IPS DF 6.9 (cell line): ENCODE data around the gene BTG2.
A peak's percentile ranks its signal among the peaks of the same experiment; 100 is the strongest.

Experiments used
- DNase-seq: peaks from one replicate; pipeline ENCODE4 v3.0.0-alpha.2; 2013; ENCODE audit warnings: low read depth, low spot score
- H3K27ac ChIP-seq: one replicate; pipeline ENCODE4 v1.5.1; 2013; ENCODE audit warnings: low read length, control low read depth
- H3K27me3 ChIP-seq: 2 replicates; pipeline ENCODE4 v1.6.1; 2013; ENCODE audit warnings: mild to moderate bottlenecking, low read length; ENCODE audit not compliant: control insufficient read depth, insufficient read depth
- H3K36me3 ChIP-seq: 2 replicates; pipeline ENCODE4 v1.6.1; 2013; ENCODE audit warnings: low read length; ENCODE audit not compliant: control insufficient read depth, insufficient read depth
- H3K4me1 ChIP-seq: 2 replicates; pipeline ENCODE4 v1.6.1; 2013; ENCODE audit warnings: low read length; ENCODE audit not compliant: control insufficient read depth, insufficient read depth
- H3K4me3 ChIP-seq: 2 replicates; pipeline ENCODE4 v1.5.1; 2013; ENCODE audit warnings: mild to moderate bottlenecking, low read length
- H3K9me3 ChIP-seq: 2 replicates; pipeline ENCODE4 v1.6.1; 2013; ENCODE audit warnings: low read length, inconsistent platforms; ENCODE audit not compliant: control insufficient read depth, insufficient read depth
- WGBS: extraction: QIAGEN DNeasy Blood & Tissue Kit; methylation state at CpG from one replicate; pipeline ENCODE4 v1.1.7; 2013; ENCODE audit warnings: mixed read lengths, missing lambda C conversion rate; ENCODE audit not compliant: insufficient read length, insufficient coverage; 5-methylcytosine and 5-hydroxymethylcytosine counted together

The BTG2 gene

DNA sequence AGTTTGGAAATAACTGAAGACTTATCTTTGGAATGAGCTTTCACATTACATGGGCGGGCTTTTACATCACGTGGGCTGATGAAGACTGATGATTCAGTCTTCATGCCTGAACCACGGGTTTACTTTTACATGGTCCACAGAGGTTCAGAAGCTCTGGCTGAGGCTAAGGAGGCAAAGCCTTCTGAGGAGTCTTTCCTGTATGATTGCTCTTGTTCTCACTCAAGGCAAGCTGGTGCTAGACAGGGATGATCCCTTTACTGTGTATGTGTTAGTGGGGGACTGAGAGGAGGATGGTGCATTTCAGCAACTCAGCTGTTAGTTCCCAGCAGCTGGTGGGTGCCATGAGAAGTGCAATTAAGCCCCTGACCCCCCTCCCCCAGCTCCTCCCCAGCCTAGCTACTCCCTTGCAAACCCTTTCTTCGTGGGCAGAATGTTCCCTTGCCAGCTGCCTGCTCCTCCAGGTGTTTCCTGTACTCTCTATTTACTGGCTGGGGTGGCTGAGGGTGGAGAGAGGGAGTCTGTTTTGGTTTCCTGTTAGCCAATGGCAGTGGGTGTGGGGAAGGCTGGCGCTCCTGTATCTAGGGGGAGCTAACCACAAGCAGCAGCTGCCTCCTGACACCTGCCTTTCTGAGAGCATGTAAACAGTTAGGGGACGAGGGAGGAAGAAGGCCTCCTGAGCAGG, 15.4 kb downstream of the BTG2 start:
- Histone ChIP-seq H3K4me3 (no peak overlapping the region), H3K9me3 (no peaks in the 10 kb centered on the region), H3K4me1 (peaks cover 6% of the 10 kb centered on the region; the same call in 1 of the 2 replicates), H3K36me3 (no peaks in the 10 kb centered on the region), H3K27ac (no peak overlapping the region), H3K27me3 (peaks cover 17% of the 10 kb centered on the region; the same call in 1 of the 2 replicates)
- no CpG with 5 or more reads among the region's 6 CpGs for WGBS
- no peak for DNase-seq

DNA sequence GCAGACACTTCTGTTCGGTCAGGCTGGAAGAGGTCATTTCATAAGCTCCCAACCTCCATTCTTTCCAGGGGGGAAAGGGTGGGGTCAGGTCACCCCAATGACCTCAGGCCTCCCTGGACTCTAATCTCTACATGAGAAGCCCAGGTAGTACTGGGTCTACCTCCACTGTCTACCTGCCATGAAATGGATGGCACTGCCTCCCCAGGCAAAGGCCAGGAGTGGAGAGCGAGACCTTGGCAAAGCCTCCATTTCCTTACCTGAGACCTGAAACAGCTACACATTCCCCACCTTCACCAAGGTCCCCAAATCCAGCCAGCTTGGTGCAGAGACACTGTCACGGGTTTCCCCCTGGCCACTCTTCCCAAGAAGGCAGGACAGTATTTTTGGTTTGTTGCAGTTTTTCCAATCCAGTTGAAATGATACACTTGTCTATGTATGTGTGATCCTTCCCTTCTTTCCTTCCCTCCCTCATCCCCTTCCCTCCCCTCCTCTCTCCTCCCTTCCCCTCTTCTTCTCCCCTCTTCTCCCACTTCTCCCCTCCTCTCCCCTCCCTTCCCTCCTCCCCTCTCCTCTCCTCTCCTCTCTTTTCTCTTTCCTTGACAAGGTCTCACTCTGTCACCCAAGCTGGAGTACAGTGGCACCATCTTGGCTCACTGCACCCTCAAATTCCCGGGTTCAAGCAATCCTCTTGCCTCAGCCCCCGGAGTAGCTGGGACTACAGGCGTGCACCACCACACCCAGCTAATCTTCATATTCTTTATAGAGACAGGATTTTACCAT, 16.1 kb downstream of the BTG2 start:
- WGBS, result no CpG with 5 or more reads among the region's 6 CpGs
- Histone ChIP-seq H3K36me3 (no peaks in the 10 kb centered on the region), H3K9me3 (no peaks in the 10 kb centered on the region), H3K27ac (no peak overlapping the region), H3K4me3 (no peak overlapping the region), H3K4me1 (peaks cover 8% of the 10 kb centered on the region; the same call in 1 of the 2 replicates), H3K27me3 (peaks cover 13% of the 10 kb centered on the region; the same call in 1 of the 2 replicates)
- DNase-seq, result no peak

DNA sequence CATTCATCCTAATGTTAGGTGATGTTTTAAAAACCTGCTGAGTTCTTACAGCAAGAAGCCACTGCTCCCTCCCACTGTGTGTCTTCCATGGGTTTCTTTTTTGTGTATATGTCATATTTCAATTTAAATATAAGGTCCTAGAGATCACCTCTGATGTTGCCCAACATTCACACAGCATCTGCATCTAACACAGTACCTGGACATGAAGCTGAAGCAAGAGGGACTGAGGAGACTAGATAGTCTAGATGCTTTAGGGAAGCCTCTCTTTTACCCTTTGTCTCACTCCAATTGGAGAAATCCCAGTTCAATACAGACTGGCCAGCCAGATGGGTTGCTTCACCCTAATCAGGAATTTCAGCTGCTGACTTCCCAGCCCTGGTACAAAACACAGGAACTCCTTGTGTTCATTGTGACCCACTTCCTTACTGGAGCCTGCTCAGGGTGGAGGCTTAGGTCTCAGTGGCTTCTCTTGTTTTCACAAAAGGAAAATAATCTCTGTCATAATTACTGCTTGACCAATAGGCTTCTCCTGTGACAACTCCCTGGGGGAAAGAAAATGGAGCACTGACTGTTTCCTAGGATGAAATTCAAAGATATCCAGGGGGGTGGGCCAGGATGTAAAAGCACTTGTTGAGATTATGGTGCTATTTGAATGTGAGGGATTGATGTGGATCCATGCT, 17.3 kb downstream of the BTG2 start:
- DNase-seq, result no peak
- H3K27ac ChIP-seq, result no peak overlapping the region
- H3K36me3 ChIP-seq, result no peaks in the 10 kb centered on the region
- H3K9me3 ChIP-seq, result no peaks in the 10 kb centered on the region
- peaks cover 2% of the 10 kb centered on the region; the same call in 1 of the 2 replicates for H3K27me3 ChIP-seq
- H3K4me1 ChIP-seq, result peaks cover 13% of the 10 kb centered on the region; the same call in 1 of the 2 replicates
- H3K4me3 ChIP-seq, result no peak overlapping the region

- no CpG with 5 or more reads among the region's 3 CpGs for WGBS
Measured at GRCh38 chr1:203323587-203323986, 18.3 kb downstream of the BTG2 start.

DNA sequence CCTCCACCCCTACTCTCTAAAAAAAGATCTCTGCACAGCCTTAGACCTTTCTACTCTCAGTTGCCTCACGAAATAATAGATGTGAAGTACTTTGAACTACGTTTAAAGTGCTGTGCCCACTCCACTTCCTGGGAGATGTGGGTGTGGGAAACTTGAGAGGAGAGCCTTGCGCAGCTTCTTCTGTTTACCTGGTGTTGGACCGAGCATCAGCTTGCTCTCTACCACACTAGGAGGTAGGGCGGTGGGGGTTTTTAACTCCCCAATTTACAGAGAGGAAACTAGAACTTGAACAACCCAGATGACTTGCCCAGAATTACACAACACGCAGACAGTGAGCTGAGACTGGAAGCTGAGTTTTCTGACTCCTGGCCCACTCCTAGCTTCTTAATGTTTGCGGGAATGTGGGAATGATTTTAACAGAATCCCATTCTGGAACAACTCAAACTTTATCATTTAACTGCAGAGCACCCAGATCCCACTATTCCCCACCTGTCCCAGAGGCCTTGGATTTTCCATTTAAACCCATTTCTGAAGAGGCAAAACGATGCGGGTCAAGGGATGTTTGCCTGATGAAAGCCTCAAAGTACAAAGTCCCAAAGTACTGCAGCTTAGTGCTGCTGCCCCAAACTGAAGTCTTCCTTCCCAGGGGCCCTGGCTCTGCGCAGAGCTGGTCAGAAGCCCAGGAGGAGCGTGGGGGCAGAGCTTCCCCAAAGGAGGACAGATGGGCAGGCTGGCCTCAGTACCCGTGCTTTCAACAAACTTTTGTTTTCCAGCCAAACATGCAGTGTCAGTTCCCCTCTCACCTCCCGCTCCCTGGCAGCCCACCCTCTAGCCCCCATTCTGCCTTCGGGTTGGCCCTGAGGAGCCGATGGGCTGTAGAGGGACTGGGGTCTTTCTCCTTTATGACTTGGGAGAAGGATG, 19.0 kb downstream of the BTG2 start:
- H3K36me3 ChIP-seq, result no peaks in the 10 kb centered on the region
- H3K9me3 ChIP-seq, result no peaks in the 10 kb centered on the region
- WGBS, result no CpG with 5 or more reads among the region's 15 CpGs
- no peak for DNase-seq
- peaks cover 16% of the 10 kb centered on the region; the same call in 1 of the 2 replicates for H3K4me1 ChIP-seq
- peaks cover 1% of the 10 kb centered on the region; the same call in 1 of the 2 replicates for H3K27me3 ChIP-seq
- no peak overlapping the region for H3K4me3 ChIP-seq
- H3K27ac ChIP-seq, result no peak overlapping the region

More at GRCh38 chr1:203323587-203323986, 18.3 kb downstream of the BTG2 start:
- H3K9me3 ChIP-seq, result no peaks in the 10 kb centered on the region
- H3K4me1 ChIP-seq, result peaks cover 13% of the 10 kb centered on the region; the same call in 1 of the 2 replicates
- H3K27ac ChIP-seq, result no peak overlapping the region
- no peaks in the 10 kb centered on the region for H3K36me3 ChIP-seq
- no peak for DNase-seq
- no peak overlapping the region for H3K4me3 ChIP-seq
- peaks cover 1% of the 10 kb centered on the region; the same call in 1 of the 2 replicates for H3K27me3 ChIP-seq

GRCh38 chr1:203325026-203325417, 19.7 kb downstream of the BTG2 start:
- Histone ChIP-seq H3K9me3 (no peaks in the 10 kb centered on the region), H3K27me3 (peaks cover 1% of the 10 kb centered on the region; the same call in 1 of the 2 replicates), H3K4me3 (no peak overlapping the region), H3K27ac (no peak overlapping the region), H3K4me1 (peaks cover 18% of the 10 kb centered on the region; the same call in 1 of the 2 replicates), H3K36me3 (no peaks in the 10 kb centered on the region)
- no peak for DNase-seq
- no CpG with 5 or more reads among the region's 5 CpGs for WGBS

- no CpG with 5 or more reads among the region's 13 CpGs for WGBS
- peaks cover 1% of the 10 kb centered on the region; the same call in 1 of the 2 replicates for H3K27me3 ChIP-seq
- H3K27ac ChIP-seq, result no peak overlapping the region
Measured at GRCh38 chr1:203325418-203326091, 20.2 kb downstream of the BTG2 start.

GRCh38 chr1:203326830-203327683, 21.7 kb downstream of the BTG2 start:
- DNase-seq, result no peak
- peaks cover 1% of the 10 kb centered on the region; the same call in 1 of the 2 replicates for H3K27me3 ChIP-seq
- H3K27ac ChIP-seq, result no peak overlapping the region
- H3K4me1 ChIP-seq, result peaks cover 19% of the 10 kb centered on the region; the same call in 1 of the 2 replicates
- H3K9me3 ChIP-seq, result no peaks in the 10 kb centered on the region
- H3K36me3 ChIP-seq, result no peaks in the 10 kb centered on the region
- H3K4me3 ChIP-seq, result peak overlapping the region; percentile 51; the same call in 1 of the 2 replicates
- no CpG with 5 or more reads among the region's 49 CpGs for WGBS

More at GRCh38 chr1:203325418-203326091, 20.2 kb downstream of the BTG2 start:
- no peak overlapping the region for H3K4me3 ChIP-seq
- no peaks in the 10 kb centered on the region for H3K9me3 ChIP-seq
- peaks cover 19% of the 10 kb centered on the region; the same call in 1 of the 2 replicates for H3K4me1 ChIP-seq
- H3K36me3 ChIP-seq, result no peaks in the 10 kb centered on the region
- no peak for DNase-seq
